HepG2 (cell line): ENCODE measurements around the gene VGF. TPM values are rescaled to one million over a fixed set of nuclear protein-coding genes. Genes with fewer than 3 reads are reported as not detected.

ENCODE experiments used
- ATAC-seq: fragments of 200-7000 bp; cut with Tn5 transposase; 3 replicates; pipeline ENCODE4 v1.9.1; 2020; ENCODE audit warnings: mild to moderate bottlenecking, moderate library complexity
- BruUV-seq: library from RNA; stranded (reverse); fragments of 400-500 nt; replicated peaks from 2 replicates; lab custom pipeline; 2021; lab: Mats Ljungman, UMichigan
- CTCF ChIA-PET: fragments of 300-600 bp; formaldehyde crosslinking; extraction: SDS; loops from one replicate; lab custom pipeline; 2021; ENCODE audit warnings: low total read pairs, inconsistent platforms, low intra/inter-chr PET ratio; lab: Yijun Ruan, JAX
- POLR2A ChIA-PET: fragments of 350-600 bp; sonication (Branson Sonifier 250); formaldehyde crosslinking; loops from one replicate; lab custom pipeline; 2020; ENCODE audit warnings: antibody characterized with exemption, inconsistent platforms; lab: Yijun Ruan, JAX
- DNase-seq: peaks from one replicate; pipeline ENCODE4 v3.0.0-alpha.2; 2015; ENCODE audit warnings: low spot score
- FAIRE-seq: peaks from 3 replicates; lab custom pipeline; 2011; peaks lifted over from hg19 to GRCh38; lab: Jason Lieb, UNC
- H2AFZ ChIP-seq: one replicate; pipeline ENCODE4 v1.6.1; 2011; ENCODE audit warnings: low read length, inconsistent platforms
- H3K27ac ChIP-seq: fragments of 300-600 bp; 3 replicates; pipeline ENCODE4 v1.8.0; 2011; ENCODE audit warnings: mixed run types, mild to moderate bottlenecking, mixed read lengths, low read length, inconsistent platforms; ENCODE audit not compliant: insufficient read depth; ENCODE audit errors: extremely low read length
- H3K27me3 ChIP-seq, 2 experiments: fragments of 200-600 bp in 1 of 2; 2 replicates in 1 of 2; 3 replicates in 1 of 2; pipeline versions ENCODE4 v1.6.0 to v1.8.0; 2011; ENCODE audit warnings: low read length in 2 of 2, mild to moderate bottlenecking in 2 of 2, moderate library complexity in 2 of 2, inconsistent platforms in 1 of 2; ENCODE audit not compliant: insufficient read depth in 2 of 2, control insufficient read depth in 1 of 2
- H3K36me3 ChIP-seq, 2 experiments: fragments of 200-600 bp in 1 of 2; replicated peaks in 1 of 2; 2 replicates in 1 of 2; 3 replicates in 1 of 2; pipeline versions ENCODE4 v1.5.1 to v1.8.0; 2011; ENCODE audit warnings: low read length in 2 of 2, inconsistent platforms in 1 of 2; ENCODE audit not compliant: insufficient read depth in 2 of 2, control insufficient read depth in 1 of 2
- H3K4me1 ChIP-seq: 2 replicates; pipeline ENCODE4 v1.5.1; 2012; ENCODE audit warnings: low read length, inconsistent platforms; ENCODE audit not compliant: insufficient read depth
- H3K4me2 ChIP-seq: 2 replicates; pipeline ENCODE4 v1.6.0; 2011; ENCODE audit warnings: low read depth, low read length, inconsistent platforms
- H3K4me3 ChIP-seq, 3 experiments: fragments of 200-600 bp in 1 of 3; sonication (generic), shearing (Covaris generic) in 1 of 3; replicated peaks in 1 of 3; 2 replicates each; pipeline ENCODE4 v1.5.1; 2011 to 2016; ENCODE audit warnings: low read length in 3 of 3, inconsistent platforms in 2 of 3, low read depth in 2 of 3, mild to moderate bottlenecking in 2 of 3, control low read depth in 1 of 3, mixed read lengths in 1 of 3; ENCODE audit not compliant: insufficient read depth in 1 of 3
- H3K79me2 ChIP-seq: one replicate; pipeline ENCODE4 v1.6.1; 2011; ENCODE audit warnings: low read length, inconsistent platforms; ENCODE audit not compliant: insufficient read depth
- H3K9ac ChIP-seq: 2 replicates; pipeline ENCODE4 v1.6.0; 2011; ENCODE audit warnings: mild to moderate bottlenecking, low read depth, low read length, inconsistent platforms; ENCODE audit not compliant: insufficient read depth
- H3K9me3 ChIP-seq: 2 replicates; pipeline ENCODE4 v1.5.1; 2012; ENCODE audit warnings: mild to moderate bottlenecking, low read length
- H4K20me1 ChIP-seq: 2 replicates; pipeline ENCODE4 v1.6.0; 2011; ENCODE audit warnings: inconsistent platforms, mild to moderate bottlenecking, low read length, moderate library complexity; ENCODE audit not compliant: insufficient read depth
- AFF4 ChIP-seq: sonication (generic); formaldehyde crosslinking; IDR thresholded peaks from 2 replicates; pipeline ENCODE4 v1.4.0; 2020; ENCODE audit warnings: missing genetic modification reagents
- DRAP1 ChIP-seq: IDR thresholded peaks from 2 replicates; pipeline ENCODE4 v1.6.1; 2016; ENCODE audit warnings: missing genetic modification reagents, missing compliant biosample characterization
- HMGA1 ChIP-seq: sonication (generic); formaldehyde crosslinking; conservative IDR thresholded peaks from 2 replicates; pipeline ENCODE4 v1.4.0; 2020; ENCODE audit warnings: missing genetic modification reagents
- HOXA7 ChIP-seq: sonication (generic); formaldehyde crosslinking; IDR thresholded peaks from 2 replicates; pipeline ENCODE4 v1.8.1; 2022; ENCODE audit warnings: mild to moderate bottlenecking, missing genetic modification reagents, moderate library complexity
- NFIB ChIP-seq: sonication (generic); formaldehyde crosslinking; IDR thresholded peaks from 2 replicates; pipeline ENCODE4 v1.9.0; 2021; ENCODE audit warnings: missing genetic modification reagents, mild to moderate bottlenecking, borderline replicate concordance
- PRDM15 ChIP-seq: sonication (generic); formaldehyde crosslinking; IDR thresholded peaks from 2 replicates; pipeline ENCODE4 v1.4.0; 2020; ENCODE audit warnings: missing genetic modification reagents
- THAP11 ChIP-seq: IDR thresholded peaks from 2 replicates; pipeline ENCODE4 v1.6.1; 2016; ENCODE audit warnings: missing biosample characterization, missing genetic modification reagents
- TMF1 ChIP-seq: sonication (generic); formaldehyde crosslinking; IDR thresholded peaks from 2 replicates; pipeline ENCODE4 v1.8.1; 2022; ENCODE audit warnings: low read depth, missing genetic modification reagents
- ZNF142 ChIP-seq: sonication (generic); formaldehyde crosslinking; IDR thresholded peaks from 2 replicates; pipeline ENCODE4 v1.4.0; 2020; ENCODE audit warnings: missing genetic modification reagents
- ZNF557 ChIP-seq: sonication (generic); formaldehyde crosslinking; IDR thresholded peaks from 2 replicates; pipeline ENCODE4 v1.4.0; 2020; ENCODE audit warnings: missing genetic modification reagents
- WGBS: methylation state at CpG from one replicate; pipeline ENCODE4 v1.1.6; 2017; ENCODE audit warnings: low lambda C conversion rate; 5-methylcytosine and 5-hydroxymethylcytosine counted together
- in situ Hi-C: cut with HindIII; loops from 2 replicates; pipeline ENCODE4 v1.10.0; 2017; ENCODE audit warnings: low pct_unique_long_range_greater_than_20kb; ENCODE audit not compliant: extremely low pct_ligation_motif_present
- intact Hi-C: fragments of 100-400 bp; cut with micrococcal nuclease; formaldehyde crosslinking; loops from one replicate; pipeline ENCODE4 v1.10.0; 2022; ENCODE audit not compliant: unreplicated experiment
- polyA plus RNA-seq, 8 experiments: library from polyadenylated mRNA; depleted of rRNA in 3 of 8; stranded (reverse) in 7 of 8; unstranded in 1 of 8; fragments of >200 nt; fragmentation: Illumina TruSeq in 4 of 8; extraction: Trizol in 4 of 8; gene quantifications; 2 replicates each; pipeline versions ENCODE4 v1.2.1 to v1.2.3, GENCODE V29; 2011 to 2016; ENCODE audit warnings: low read depth in 4 of 8, missing spikeins in 1 of 8, mixed read lengths in 1 of 8; ENCODE audit not compliant: insufficient read depth in 1 of 8
- total RNA-seq, 5 experiments: library from RNA; depleted of rRNA; stranded (reverse); fragments of >200 nt; fragmentation: Illumina TruSeq; extraction: Trizol; gene quantifications; 2 replicates each; pipeline ENCODE4 v1.2.3, GENCODE V29; 2016; ENCODE audit warnings: low read depth in 1 of 5

The VGF gene
- total and polyA plus RNA-seq, 2 of the 13 experiments (the other 11 are each of a cell fraction or from before 2014, with no cell fraction given) = 0.12 to 0.46 TPM

GRCh38 chr7:101166909-101167644 is 1.7 kb upstream of the VGF start:
- Histone ChIP-seq H3K79me2 (no peaks in the 10 kb centered on the region), H2AFZ (no peak overlapping the region), H3K9me3 (no peaks in the 10 kb centered on the region), H3K4me1 (peaks cover 47% of the 10 kb centered on the region), H3K4me3 (no peak overlapping the region), H3K27me3 (peaks cover 9 to 68% of the 10 kb centered on the region in 2 experiments), H3K36me3 (no peaks in the 10 kb centered on the region), H3K27ac (no peak overlapping the region), H3K4me2 (no peak overlapping the region), H4K20me1 (peaks cover 9% of the 10 kb centered on the region; the same call in 1 of the 2 replicates), H3K9ac (no peak overlapping the region)
- DNase-seq = no peak
- FAIRE-seq = no peak
- CTCF ChIA-PET = no interaction called here
- intact Hi-C loops = no loop called here
- TF ChIP-seq ZNF142 (CRISPR knock-in tag) = no peak
- no peak for TF ChIP-seq THAP11 (CRISPR knock-in tag)
- no peak for TF ChIP-seq AFF4 (CRISPR knock-in tag)
- TF ChIP-seq ZNF557 (CRISPR knock-in tag) = no peak
- TF ChIP-seq NFIB = no peak
- TF ChIP-seq DRAP1 (CRISPR knock-in tag) = no peak
- no peak for TF ChIP-seq HOXA7
- no peak for TF ChIP-seq TMF1 (CRISPR knock-in tag)
- no peak for TF ChIP-seq HMGA1 (CRISPR knock-in tag)
- TF ChIP-seq PRDM15 (CRISPR knock-in tag) = no peak
- BruUV-seq = no TSS peak
- POLR2A ChIA-PET = no interaction called here
- 8% methylated on average over 19 of the region's 19 CpGs for WGBS
- in situ Hi-C loops = no loop called here
- no peak for ATAC-seq
